ENCODE measurements around the gene SCN11A.

GRCh38 chr3:39024497-39024896 is 27.2 kb downstream of the SCN11A start:
- TF ChIP-seq CTCF (IDR thresholded peaks at IDR 0.05; ENCODE audit: insufficient read depth, low read length) (no peak), REST (IDR thresholded peaks at IDR 0.05; ENCODE audit: insufficient replicate concordance, low read depth) (no peak), SPI1 (IDR thresholded peaks at IDR 0.05; ENCODE audit: borderline replicate concordance, low read depth) (no peak), POLR2AphosphoS5 (IDR thresholded peaks at IDR 0.05; ENCODE audit: low read depth) (no peak), GABPA (IDR thresholded peaks at IDR 0.05; ENCODE audit: low read depth) (no peak)

All from HL-60 (cell line).